NCI-H2107 (cell line): Measurements from ENCODE around the gene HUS1B.
"Not testable (repeated sequence)": the region's sequence is repeated elsewhere in the genome, so short reads cannot be mapped to it uniquely, and the experiment has no call there.

Experiments used
- DNase-seq: peaks from one replicate; lab custom pipeline; 2025; lab: John Stamatoyannopoulos, UW

HUS1B gene

DNA sequence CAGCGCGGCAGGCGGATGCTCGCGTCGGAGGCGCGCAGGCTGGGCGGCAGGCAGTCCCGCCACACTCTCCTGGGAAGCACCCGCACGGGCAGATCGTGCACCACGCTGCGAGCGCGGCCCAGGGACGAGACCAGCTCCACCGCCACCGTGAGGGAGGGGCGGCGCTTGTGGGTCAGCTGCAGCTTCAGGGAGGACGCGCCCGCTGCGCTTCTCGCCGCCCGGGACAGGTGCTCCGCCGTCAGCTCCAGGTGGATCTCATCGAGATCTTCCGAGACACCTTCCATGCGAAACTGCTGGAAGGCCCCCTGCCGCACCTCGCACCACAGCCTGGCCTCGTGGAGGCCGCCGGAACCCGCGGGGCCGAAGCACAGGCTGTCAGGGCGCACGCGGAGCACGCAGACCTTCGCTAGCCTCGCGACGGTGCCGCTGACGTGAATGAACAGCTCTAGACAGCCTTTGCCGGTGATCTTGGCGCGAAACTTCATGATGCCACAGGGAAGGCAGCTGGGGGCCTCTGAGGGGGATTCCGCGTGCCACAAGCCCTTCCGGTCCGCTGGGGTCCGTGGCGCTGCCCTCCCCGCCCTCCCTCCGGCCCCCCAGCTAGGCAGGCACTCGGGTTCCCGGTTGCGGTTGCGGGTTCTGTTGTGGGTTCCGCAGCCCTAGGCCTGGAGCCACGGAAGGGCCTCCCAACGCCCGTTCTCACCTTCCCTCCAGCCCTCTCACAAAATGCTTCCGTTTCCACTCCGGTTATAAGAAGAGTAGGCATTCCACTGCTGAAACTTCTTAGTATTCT, at the start of gene HUS1B:
TSS of gene HUS1B (minus strand) at position 641 of the 793 bp plus-strand sequence. CDS start at position 485, 156 bp downstream.
- no peak for DNase-seq

DNA sequence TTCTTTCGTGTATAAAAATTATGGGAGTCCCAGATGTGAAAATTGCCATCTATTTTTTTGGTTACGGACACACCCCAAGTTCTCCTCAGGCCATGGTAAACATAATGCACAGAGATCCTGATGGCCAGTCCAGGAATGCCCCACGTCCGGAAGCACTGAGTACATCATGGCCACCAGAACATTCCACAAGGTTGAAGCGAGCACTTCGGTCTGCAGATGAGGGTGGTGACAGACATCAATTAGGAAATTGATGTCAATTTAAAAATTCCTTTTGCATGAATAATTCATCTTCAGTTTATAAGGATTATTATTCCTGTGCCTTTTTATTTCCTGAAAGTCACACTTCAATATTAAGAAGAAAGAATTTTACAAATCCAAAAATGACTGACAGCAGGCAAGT, 49.2 kb upstream of the HUS1B start:
- DNase-seq, result no peak

DNA sequence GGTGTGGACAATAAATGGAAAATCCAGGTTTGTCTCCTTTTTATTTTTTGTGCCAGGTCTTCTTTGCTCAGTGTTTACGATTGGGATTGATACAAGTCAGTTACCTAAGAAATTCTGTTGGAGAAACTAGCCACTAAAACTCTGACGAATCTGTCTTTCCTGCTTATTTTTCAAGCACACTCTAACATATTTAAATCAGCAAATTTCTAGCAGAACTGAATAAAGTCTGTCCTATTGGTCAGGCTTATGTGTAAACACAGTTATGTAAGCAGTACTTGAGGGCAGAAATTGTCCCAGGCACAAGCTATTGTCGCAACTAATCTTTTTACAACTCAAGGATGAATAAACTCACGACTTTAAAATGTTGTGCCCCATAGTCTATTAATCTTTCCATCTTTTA, 48.1 kb upstream of the HUS1B start:
- DNase-seq, result no peak

DNA sequence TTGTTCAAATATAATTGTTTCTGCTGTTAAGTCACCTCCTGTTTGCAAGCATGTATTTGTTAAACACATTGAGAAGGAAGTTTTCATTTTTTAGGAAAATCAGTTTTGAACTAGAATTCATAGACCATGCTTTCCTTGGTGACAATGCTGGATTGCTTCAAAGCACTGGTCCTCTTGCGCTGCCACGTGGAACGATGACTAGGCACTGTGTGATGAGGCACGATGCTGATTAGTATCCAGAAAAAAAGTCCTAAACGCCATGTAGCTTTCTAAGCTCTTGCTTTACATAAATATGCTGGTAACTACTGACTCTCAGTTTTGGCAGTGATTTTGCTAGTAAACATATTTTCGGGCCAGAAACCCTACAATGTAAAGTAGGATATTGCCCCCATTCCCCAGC, 47.1 kb upstream of the HUS1B start:
- DNase-seq, result no peak

DNA sequence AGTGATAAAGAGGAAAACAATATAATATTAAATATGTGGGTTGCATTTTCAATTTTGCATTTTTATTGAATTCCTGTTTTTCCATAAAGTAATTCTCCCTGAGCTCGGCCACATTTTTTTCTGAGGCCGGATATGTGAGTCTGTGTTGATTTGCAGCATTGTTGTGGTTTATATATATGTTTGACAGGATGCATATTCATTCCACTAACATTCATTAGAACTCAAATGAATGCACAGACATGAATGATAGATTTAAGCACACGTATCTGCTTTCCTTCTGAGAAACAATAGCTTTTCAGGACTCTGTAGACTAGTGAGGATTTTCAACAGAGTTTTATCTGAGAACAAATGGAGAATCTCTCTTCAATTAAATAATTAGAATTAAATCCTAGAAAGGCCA, 46.7 kb upstream of the HUS1B start:
- DNase-seq, result no peak

DNA sequence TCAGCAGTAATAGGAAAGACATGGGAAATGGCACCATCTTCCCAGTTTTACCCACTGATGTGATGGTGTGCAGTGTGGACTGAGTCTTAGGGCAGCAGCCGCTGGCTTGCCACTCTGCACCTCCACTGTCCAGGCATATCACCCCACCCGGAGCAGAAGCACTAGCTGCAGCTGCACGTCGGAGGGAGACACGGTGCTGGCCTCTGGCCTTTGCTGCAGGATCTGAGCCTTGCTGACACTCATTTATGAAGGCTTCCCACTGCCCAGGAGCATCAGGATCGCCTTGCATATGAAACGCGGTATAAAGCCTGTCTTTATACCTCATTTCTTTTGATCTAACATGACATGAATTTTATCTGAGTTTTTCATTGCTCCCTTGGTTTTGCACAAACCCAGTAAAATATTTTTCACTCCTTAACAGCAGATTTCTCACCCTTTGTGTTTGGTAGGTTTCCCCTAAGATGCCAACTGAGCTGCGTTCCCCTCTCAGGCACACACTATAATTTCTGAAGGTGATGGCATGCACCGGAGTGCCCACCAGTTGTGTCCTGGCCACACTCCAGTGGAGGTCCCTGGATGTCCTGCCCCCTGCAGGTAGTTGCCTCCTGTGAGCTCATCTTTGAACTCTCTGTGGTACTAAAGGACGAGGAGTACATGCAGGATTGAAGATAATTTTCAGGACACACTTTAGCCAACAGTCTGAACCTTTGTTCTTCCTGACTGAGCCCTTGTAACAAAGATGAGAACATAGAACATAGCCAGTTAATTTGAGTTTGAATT, 45.0 kb upstream of the HUS1B start:
- no peak for DNase-seq

DNA sequence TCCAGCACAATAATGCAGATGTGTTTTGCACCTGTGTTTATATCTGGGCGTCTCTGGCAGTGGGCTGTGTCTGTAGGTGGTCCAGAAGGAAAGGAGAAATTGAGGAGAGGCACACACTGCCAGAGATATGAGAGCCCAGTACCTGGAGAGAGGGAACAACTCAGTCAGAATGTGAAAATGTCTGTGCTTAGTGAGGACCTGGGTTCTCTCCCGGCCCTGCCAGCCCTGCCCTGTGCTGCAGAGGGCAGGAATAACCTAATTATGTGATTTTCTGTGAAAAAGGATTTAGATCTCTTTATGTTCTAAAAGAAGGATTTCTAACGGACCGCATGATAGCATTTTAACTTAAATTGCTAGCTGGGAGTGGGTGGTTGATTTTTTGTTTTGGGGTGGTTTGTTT, 44.3 kb upstream of the HUS1B start:
- DNase-seq, result no peak

DNA sequence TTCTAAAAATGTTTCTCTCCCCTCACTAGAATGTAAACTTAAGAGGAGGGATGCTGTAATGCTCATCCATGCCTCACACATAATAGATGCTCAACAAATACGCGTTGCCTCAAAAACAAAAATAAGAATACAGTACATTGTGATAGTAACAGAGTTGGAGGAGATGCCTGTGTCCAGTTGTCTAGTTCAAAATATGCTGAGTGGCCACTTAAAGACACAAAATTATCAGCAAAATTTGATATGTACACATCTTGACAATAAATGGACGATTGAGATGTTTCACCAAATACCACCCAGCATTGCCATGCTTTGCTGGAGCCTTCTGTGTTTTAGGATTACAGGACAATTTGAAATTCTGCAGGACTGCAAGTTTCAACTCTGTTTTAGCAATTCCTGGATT, 43.6 kb upstream of the HUS1B start:
- DNase-seq, result no peak

DNA sequence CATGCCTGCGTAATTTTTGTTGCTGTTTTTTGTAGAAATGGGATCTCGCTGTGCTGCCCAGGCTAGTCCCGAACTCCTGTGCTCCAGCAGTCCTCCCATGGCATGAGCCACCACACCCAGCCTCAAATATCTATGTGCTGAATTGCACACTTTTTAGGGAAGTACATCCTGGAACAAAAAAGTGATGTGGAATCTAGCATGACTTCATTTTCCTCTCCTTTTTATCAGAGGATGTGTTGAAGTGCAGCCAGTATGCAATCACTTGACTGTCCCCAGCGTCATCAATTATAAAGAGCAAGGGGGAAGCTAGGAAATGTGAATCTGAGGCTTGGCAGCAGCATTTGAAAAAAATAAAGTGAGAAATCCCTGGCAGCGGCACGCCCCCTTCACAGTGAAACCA, 42.4 kb upstream of the HUS1B start:
- DNase-seq, result no peak

DNA sequence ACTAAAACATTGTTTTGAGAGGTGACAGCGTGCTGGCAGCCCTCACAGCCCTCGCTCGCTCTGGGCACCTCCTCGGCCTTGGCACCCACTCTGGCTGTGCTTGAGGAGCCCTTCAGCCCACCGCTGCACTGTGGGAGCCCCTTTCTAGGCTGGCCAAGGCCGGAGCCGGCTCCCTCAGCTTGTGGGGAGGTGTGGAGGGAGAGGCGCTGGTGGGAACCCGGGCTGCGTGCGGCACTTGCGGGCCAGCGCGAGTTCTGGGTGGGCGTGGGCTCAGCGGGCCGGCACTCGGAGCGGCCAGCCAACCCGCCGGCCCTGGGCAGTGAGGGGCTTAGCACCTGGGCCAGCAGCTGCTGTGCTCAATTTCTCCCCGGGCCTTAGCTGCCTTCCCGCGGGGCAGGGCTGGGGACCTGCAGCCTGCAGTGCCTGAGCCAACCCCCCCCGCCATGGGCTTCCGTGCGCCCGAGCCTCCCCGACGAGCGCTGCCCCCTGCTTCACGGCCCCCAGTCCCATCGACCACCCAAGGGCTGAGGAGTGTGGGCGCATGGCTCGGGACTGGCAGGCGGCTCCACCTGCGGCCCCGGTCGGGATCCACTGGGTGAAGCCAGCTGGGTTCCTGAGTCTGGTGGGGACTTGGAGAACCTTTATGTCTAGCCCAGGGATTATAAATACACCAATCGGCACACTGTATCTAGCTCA, 37.7 kb upstream of the HUS1B start:
- DNase-seq, result not testable (repeated sequence)

DNA sequence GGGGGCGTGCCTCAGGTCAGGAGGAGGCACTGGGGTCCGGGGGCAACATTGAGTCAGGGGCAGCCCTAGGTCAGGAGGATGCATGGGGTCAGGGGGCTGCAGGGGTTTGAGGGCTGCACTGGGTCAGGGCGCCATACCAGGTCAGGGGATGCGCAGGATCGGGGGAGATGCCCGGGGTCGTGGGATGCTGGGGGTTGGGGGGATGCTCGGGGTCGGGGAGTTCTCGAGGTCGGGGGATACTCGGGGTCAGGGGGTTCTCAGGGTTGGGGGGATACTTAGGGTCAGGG, 36.8 kb upstream of the HUS1B start:
- DNase-seq, result no peak

DNA sequence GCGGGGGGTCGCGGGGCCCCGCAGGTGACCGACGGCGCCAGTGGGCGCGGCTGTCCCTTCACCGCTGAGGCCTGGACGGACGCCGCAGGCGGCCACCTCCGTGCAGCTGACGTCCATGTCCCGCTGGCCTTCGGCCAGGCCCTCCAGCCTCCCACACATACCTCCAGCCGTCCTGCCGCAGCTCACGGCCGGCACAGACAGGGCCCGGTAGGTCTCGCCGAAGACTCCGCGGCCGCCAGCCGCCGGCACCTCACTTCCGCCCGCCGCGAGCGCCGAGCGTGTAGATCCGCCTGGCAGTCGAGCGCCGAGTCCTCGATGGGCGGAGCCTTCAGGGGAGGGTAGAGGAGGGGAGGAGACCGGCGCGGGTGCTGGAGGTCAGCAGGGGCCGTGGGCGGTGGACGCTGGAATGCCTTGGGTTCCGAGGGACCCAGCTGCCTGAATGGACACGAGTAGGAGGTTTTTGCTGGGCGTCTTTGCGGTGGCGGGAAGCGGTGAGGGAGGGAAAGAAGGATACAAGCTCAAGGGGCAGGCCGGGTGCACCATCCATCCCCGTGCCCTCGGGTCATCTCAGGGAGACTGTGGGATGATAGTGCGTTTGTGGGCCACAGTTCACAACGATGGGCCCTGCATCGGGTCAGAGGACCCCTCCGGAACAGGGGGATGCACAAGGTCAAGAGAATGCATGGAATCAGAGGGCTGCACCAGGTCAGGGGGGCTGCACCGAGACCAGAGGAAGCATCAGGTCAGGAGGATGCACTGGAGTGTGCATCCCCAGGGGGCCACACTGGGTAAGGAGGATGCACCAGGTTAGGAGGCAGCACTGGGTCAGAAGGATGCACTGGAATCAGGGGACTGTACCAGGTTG, 36.2 kb upstream of the HUS1B start, which contains the start of gene EXOC2:
TSS of gene EXOC2 (minus strand) at position 282 of the 865 bp plus-strand sequence. CDS start 55,321 bp downstream, outside the sequence.
- DNase-seq, result no peak

DNA sequence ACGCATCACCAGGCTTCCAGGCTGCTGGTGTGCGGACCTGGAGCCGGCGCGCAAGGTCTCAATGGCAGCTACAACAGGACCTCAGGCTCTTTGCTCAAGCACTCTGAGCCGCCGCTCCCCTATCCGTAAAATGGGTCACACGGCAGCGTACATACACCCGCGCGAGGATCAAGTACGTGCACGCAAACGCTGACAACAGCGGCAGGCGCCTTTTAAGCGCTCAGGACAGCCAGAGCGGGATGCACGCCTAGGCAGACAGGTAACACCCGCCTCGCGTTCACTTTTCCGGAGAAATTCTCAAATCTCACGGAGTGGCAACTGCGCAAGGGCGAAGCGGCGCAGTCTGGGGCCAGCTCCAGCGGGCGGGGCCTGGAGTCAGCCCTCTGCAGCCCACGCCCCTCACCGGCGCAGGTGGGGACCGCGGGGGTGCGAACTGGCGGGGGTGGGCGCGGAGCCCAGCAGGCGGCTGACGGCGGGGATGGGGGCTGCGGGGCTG, 35.5 kb upstream of the HUS1B start:
- no peak for DNase-seq

DNA sequence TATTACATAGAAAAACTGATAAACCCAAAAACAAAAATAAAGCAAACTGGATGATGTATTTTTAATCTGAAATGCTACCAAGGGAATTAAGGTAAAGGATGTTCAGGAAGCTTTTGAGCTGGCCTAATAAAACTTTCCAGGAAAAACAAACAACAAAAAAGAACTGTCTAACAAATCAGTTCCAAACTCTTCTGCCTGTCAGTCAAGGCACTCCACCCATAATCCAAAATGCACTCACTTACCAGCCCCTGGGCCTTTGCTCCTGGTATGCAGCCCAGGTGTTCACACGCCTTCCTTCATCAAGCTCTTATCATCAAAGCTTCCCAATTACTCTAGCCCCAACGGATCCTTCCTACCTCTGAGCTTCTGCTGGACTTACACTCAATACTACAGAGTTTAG, 32.3 kb upstream of the HUS1B start:
- no peak for DNase-seq

DNA sequence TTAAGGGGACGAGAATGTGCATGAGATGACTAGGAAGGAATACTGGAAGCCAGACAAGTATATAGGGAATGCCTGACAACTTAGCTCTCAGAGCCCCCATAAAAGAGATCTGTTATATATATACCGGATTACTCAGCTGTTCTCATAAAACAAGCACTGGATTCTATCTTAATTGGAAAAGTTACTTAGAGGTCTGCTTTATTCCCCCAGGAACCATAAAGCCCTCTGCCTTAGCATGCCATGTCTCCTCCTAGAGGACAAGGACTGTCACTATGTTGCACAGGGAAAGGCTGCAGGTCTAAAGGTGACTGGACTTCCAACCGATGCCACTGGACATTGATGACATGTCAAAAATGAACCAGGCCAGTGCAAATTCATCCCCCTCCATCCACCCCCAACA, 29.6 kb upstream of the HUS1B start:
- no peak for DNase-seq

DNA sequence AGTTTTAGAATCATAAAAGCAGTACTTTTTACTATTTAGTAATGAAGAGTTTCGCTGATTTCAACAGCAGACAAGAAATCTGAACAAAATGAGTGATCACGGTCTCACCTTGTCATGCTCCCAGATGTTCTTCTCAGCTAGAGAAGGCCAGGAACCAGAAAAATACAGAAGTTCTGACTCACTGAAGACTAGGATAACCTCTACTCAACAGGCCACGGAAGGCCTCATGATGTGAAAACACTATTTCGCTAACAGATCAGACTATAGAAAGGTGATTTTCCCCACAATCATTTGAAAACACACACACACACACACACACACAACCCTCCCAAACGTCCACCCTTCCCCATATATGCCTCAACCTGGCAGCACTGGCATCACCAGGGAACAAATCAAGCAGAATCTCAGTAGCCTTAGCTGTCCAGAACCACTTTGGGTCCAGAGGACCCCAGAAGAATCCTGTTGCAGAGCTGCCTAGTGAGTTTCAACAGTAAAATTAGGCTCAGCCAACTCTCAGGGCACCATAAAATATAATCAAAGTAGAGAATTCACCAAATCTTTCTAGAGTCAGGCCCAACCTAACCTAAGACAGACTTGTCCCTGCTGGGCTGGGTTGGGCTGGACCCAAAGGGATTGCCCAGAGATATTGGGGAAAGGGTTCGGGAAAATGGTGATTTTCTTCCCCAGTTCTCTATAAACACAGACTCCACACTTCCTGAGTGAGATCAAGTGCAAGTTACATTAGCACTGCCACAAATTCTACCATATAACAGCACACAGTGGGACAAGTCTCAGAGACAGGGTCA, 28.1 kb upstream of the HUS1B start:
- no peak for DNase-seq

DNA sequence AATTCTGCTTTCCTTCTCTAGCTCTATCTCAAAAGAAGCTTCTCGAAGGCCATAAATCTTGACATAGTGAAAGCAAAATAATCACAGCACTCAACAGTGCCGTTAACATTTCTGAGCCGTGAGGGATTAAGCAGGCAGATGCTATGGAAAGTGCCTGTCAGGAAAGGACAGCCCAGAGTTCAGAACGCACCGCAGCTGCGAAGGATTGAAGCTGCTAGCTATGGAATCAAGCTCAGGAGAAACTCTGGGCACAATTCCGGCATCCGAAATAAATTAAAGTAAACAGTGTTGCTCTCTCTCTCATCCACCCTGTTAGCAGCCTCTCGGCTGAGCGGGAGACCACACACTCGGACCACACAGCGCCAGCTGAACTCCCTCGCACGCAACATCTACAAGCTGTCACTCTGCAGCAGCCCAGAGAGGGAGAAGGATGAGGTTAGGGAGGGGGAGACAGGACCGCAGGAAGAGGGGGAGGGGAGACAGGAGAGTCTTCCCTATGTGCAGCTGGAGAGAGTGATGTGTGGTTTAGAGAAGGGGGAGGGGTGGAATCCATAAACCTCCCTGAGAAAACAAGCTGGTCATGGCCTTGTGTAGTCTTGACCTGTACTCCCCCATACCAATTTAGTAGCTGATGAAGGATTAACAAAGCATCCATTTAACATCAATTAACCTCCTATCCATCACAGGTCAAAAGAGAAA, 27.0 kb upstream of the HUS1B start:
- no peak for DNase-seq

DNA sequence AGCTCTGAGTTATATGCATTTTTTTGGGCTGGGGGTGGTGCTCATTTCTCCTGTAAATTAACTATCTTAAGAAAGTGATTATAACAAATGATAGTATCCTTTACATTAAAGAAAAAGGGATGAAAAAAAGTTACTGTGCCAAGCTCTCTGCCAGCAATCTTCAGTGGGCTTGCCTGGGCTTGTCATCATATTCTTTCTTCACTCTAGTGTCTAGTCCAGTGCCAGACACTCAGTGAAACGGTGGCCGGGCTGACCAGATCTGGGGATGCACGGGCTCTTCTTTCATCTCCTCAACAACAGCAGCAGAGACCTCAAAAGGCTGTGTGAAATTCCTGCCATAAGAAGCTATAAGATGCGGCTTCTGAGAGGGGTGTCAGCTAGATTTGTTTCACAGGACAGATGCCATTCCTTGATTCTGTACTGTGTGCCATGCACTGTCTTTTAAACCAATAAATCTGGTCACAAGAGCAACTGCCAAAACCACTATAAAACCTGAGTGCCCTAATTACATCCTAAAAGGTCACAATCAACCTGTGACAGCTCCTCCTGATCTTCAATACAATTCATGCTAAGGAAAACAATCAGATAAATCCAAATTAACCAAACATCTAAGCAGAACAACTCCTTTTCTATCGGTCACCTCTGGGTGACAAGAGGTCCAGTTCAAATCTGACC, 23.9 kb upstream of the HUS1B start:
- DNase-seq, result no peak

DNA sequence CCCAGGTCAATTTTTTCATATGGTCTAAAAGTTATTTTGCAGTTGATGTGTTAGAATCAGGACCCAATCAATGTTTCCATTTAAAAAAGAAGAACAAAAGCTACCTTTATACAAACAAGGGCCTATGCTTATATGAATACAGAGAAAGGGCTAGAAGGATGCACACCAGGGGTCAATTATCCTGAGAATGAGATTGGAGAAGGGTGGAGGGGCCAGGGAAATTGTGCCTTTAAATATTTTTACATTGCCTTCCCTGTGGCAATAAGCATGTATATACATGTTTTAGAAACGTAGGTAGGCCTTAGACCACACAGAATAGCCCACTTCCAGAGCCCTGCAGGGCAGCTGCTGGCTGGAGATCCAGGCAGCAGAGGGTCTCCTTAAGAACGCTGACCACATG, 23.4 kb upstream of the HUS1B start:
- DNase-seq, result no peak

DNA sequence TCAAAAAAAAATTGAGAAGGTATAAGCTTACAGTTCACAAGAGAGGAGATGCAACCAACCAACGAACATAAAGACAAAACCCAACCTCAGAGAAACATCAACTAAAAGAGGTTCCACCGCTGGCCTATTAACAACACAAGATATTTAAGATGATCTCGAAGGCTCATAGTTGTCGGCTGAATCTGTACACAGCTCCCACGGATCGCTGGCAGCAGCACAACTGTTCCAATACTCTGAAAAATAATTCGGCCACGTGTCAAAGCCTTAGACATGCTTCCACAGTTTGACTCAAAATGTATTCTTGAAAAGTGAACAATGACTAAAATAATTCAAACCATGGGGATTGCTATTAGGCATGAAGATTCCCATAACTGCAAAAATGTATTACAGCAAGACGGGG, 22.4 kb upstream of the HUS1B start:
- no peak for DNase-seq
